H1 (cell line): ENCODE measurements around the gene TMEM92. TPM values are rescaled to one million over a fixed set of nuclear protein-coding genes. Genes with fewer than 3 reads are reported as not detected.

ENCODE experiments used
- CTCF ChIA-PET: fragments of 300-600 bp; sonication (Branson Sonifier 250); formaldehyde crosslinking; loops from one replicate; lab custom pipeline; 2021; ENCODE audit not compliant: partially characterized antibody; lab: Charles Lee
- POLR2A ChIA-PET: fragments of 300-600 bp; sonication (Branson Sonifier 250); formaldehyde crosslinking; loops from one replicate; lab custom pipeline; 2021; ENCODE audit warnings: inconsistent platforms; ENCODE audit not compliant: partially characterized antibody; lab: Charles Lee
- DNase-seq, 2 experiments: peaks; one replicate each; pipeline versions ENCODE4 v3.0.0 to v3.0.0-alpha.2; 2010 to 2022; ENCODE audit warnings: low spot score in 2 of 2, low read depth in 1 of 2, mixed read lengths in 1 of 2
- FAIRE-seq: peaks from 2 replicates; lab custom pipeline; 2011; peaks lifted over from hg19 to GRCh38; lab: Jason Lieb, UNC
- H2AFZ ChIP-seq: 2 replicates; pipeline ENCODE4 v1.8.1; 2012; ENCODE audit warnings: low read length, inconsistent platforms
- H2AK5ac ChIP-seq: 2 replicates; pipeline ENCODE4 v1.6.1; 2013; ENCODE audit warnings: low read depth, low read length
- H2BK120ac ChIP-seq: replicated peaks from 2 replicates; pipeline ENCODE3; 2013; ENCODE audit warnings: low read depth, low read length, inconsistent platforms
- H2BK12ac ChIP-seq: 2 replicates; pipeline ENCODE4 v1.6.1; 2013; ENCODE audit warnings: low read depth, low read length
- H2BK15ac ChIP-seq: 2 replicates; pipeline ENCODE4 v1.6.1; 2013; ENCODE audit warnings: low read length
- H2BK20ac ChIP-seq: 2 replicates; pipeline ENCODE4 v1.6.1; 2013; ENCODE audit warnings: low read length
- H2BK5ac ChIP-seq: 2 replicates; pipeline ENCODE4 v1.6.1; 2013; ENCODE audit warnings: low read depth, low read length
- H3K14ac ChIP-seq: 2 replicates; pipeline ENCODE4 v1.6.1; 2013; ENCODE audit warnings: inconsistent platforms; ENCODE audit not compliant: insufficient read length
- H3K18ac ChIP-seq: 2 replicates; pipeline ENCODE4 v1.6.1; 2013; ENCODE audit warnings: low read length; ENCODE audit errors: extremely low read depth
- H3K23ac ChIP-seq: 2 replicates; pipeline ENCODE4 v1.6.1; 2013; ENCODE audit warnings: inconsistent platforms; ENCODE audit not compliant: insufficient read length
- H3K23me2 ChIP-seq: 2 replicates; pipeline ENCODE4 v1.6.1; 2013; ENCODE audit warnings: low read depth, low read length
- H3K27ac ChIP-seq: 2 replicates; pipeline ENCODE4 v1.6.1; 2011; ENCODE audit warnings: low read depth, low read length, inconsistent platforms
- H3K27me3 ChIP-seq, 4 experiments: replicated peaks in 1 of 4; 1 replicate in 1 of 4; 2 replicates in 3 of 4; pipeline versions ENCODE4 v1.6.1 to v1.8.1; 2011 to 2013; ENCODE audit warnings: low read length in 3 of 4, mild to moderate bottlenecking in 3 of 4, inconsistent platforms in 2 of 4, mixed read lengths in 2 of 4, moderate library complexity in 1 of 4; ENCODE audit not compliant: control insufficient read depth in 3 of 4, insufficient read depth in 3 of 4; ENCODE audit errors: extremely low read depth in 1 of 4
- H3K36me3 ChIP-seq, 4 experiments: 2 replicates each; pipeline versions ENCODE4 v1.6.1 to v1.8.1; 2011 to 2013; ENCODE audit warnings: mild to moderate bottlenecking in 4 of 4, low read length in 3 of 4, moderate library complexity in 2 of 4, control low read depth in 1 of 4, inconsistent platforms in 1 of 4; ENCODE audit not compliant: insufficient read depth in 4 of 4, control insufficient read depth in 2 of 4
- H3K4ac ChIP-seq: replicated peaks from 2 replicates; pipeline ENCODE3; 2013; ENCODE audit warnings: low read length, low read depth, mixed read lengths, inconsistent platforms; ENCODE audit not compliant: insufficient read length
- H3K4me1 ChIP-seq, 4 experiments: replicated peaks in 1 of 4; 1 replicate in 1 of 4; 2 replicates in 3 of 4; pipeline versions ENCODE4 v1.6.1 to v1.8.1; 2011 to 2013; ENCODE audit warnings: low read length in 3 of 4, inconsistent platforms in 2 of 4, mixed read lengths in 1 of 4; ENCODE audit not compliant: insufficient read depth in 4 of 4, control insufficient read depth in 3 of 4
- H3K4me2 ChIP-seq, 2 experiments: 2 replicates each; pipeline versions ENCODE4 v1.6.1 to v1.8.1; 2011 to 2013; ENCODE audit warnings: low read depth in 2 of 2, low read length in 2 of 2, control low read depth in 1 of 2, inconsistent platforms in 1 of 2, mild to moderate bottlenecking in 1 of 2; ENCODE audit not compliant: insufficient read depth in 1 of 2
- H3K4me3 ChIP-seq, 4 experiments: fragments of 200-600, 300-600 bp in 1 of 4; sonication (generic), shearing (Covaris generic), sonication (Bioruptor Twin) in 1 of 4; 2 replicates each; pipeline versions ENCODE4 v1.5.1 to v1.8.1; 2011 to 2016; ENCODE audit warnings: low read length in 4 of 4, low read depth in 3 of 4, control low read depth in 2 of 4, inconsistent platforms in 2 of 4, mild to moderate bottlenecking in 2 of 4, mixed read lengths in 1 of 4, moderate library complexity in 1 of 4; ENCODE audit not compliant: insufficient read depth in 2 of 4; ENCODE audit errors: extremely low read depth in 1 of 4
- H3K56ac ChIP-seq: replicated peaks from 2 replicates; pipeline ENCODE3; 2013; ENCODE audit warnings: low read depth, mild to moderate bottlenecking, mixed read lengths, low read length, inconsistent platforms; ENCODE audit not compliant: insufficient read length
- H3K79me1 ChIP-seq: 2 replicates; pipeline ENCODE4 v1.6.1; 2013; ENCODE audit warnings: low read depth, low read length, control low read depth
- H3K79me2 ChIP-seq, 2 experiments: 2 replicates each; pipeline versions ENCODE4 v1.6.1 to v1.8.1; 2012 to 2013; ENCODE audit warnings: low read length in 2 of 2, mild to moderate bottlenecking in 2 of 2, inconsistent platforms in 1 of 2; ENCODE audit not compliant: insufficient read depth in 2 of 2, control insufficient read depth in 1 of 2
- H3K9ac ChIP-seq, 4 experiments: replicated peaks in 1 of 4; 1 replicate in 1 of 4; 2 replicates in 3 of 4; pipeline versions ENCODE4 v1.6.1 to v1.8.1; 2011 to 2013; ENCODE audit warnings: low read depth in 3 of 4, low read length in 3 of 4, control low read depth in 2 of 4, mild to moderate bottlenecking in 2 of 4, moderate library complexity in 2 of 4, inconsistent platforms in 1 of 4; ENCODE audit errors: extremely low read depth in 1 of 4
- H3K9me3 ChIP-seq, 2 experiments: 2 replicates each; pipeline versions ENCODE4 v1.6.1 to v1.8.1; 2012 to 2013; ENCODE audit warnings: mild to moderate bottlenecking in 2 of 2, moderate library complexity in 2 of 2, control low read depth in 1 of 2, inconsistent platforms in 1 of 2, low read depth in 1 of 2, low read length in 1 of 2, mixed read lengths in 1 of 2; ENCODE audit not compliant: insufficient read depth in 2 of 2
- H4K20me1 ChIP-seq, 2 experiments: replicated peaks in 1 of 2; 2 replicates each; pipeline versions ENCODE3 to v1.8.1; 2011 to 2013; ENCODE audit warnings: inconsistent platforms in 2 of 2, low read length in 2 of 2, mild to moderate bottlenecking in 1 of 2; ENCODE audit not compliant: insufficient read depth in 2 of 2, control insufficient read depth in 1 of 2
- H4K5ac ChIP-seq: 2 replicates; pipeline ENCODE4 v1.6.1; 2013; ENCODE audit warnings: low read length, low read depth, mixed read lengths, inconsistent platforms; ENCODE audit not compliant: insufficient read length
- H4K8ac ChIP-seq: 2 replicates; pipeline ENCODE4 v1.8.0; 2013; ENCODE audit warnings: mild to moderate bottlenecking, moderate library complexity, low read length, inconsistent platforms; ENCODE audit not compliant: insufficient read depth; ENCODE audit errors: extremely low read depth
- H4K91ac ChIP-seq: replicated peaks from 2 replicates; pipeline ENCODE3; 2013; ENCODE audit warnings: low read length, mixed read lengths, inconsistent platforms; ENCODE audit not compliant: insufficient read length
- ASH2L ChIP-seq: fragments of 200-600, 300-600 bp; sonication (generic); IDR thresholded peaks from one replicate; pipeline ENCODE4 v1.7.1; 2017; ENCODE audit warnings: low read length
- CREB1 ChIP-seq: IDR thresholded peaks from 2 replicates; pipeline ENCODE4 v1.6.1; 2012; ENCODE audit warnings: inconsistent platforms
- CTCF ChIP-seq, 3 experiments: IDR thresholded peaks; 1 replicate in 2 of 3; 2 replicates in 1 of 3; pipeline versions ENCODE4 v1.5.1 to v1.6.1; 2011; ENCODE audit warnings: low read length in 3 of 3, mild to moderate bottlenecking in 3 of 3, inconsistent platforms in 2 of 3, low read depth in 1 of 3, moderate library complexity in 1 of 3; ENCODE audit not compliant: insufficient read depth in 1 of 3; ENCODE audit errors: control extremely low read depth in 1 of 3
- EZH2 ChIP-seq: fragments of 200-600 bp; sonication (generic); IDR thresholded peaks from 2 replicates; pipeline ENCODE4 v1.7.1; 2012; ENCODE audit warnings: low read depth, mild to moderate bottlenecking, moderate library complexity, low read length, inconsistent platforms; ENCODE audit not compliant: severe bottlenecking
- GABPA ChIP-seq: IDR thresholded peaks from 2 replicates; pipeline ENCODE4 v1.6.1; 2011; ENCODE audit warnings: mild to moderate bottlenecking, low read length, moderate library complexity, borderline replicate concordance; ENCODE audit not compliant: insufficient read depth
- RAD21 ChIP-seq, 2 experiments: IDR thresholded peaks in 1 of 2; conservative IDR thresholded peaks in 1 of 2; 2 replicates each; pipeline ENCODE4 v1.6.1; 2011; ENCODE audit warnings: low read depth in 2 of 2, low read length in 2 of 2, improper control_type of control experiment in 1 of 2, inconsistent platforms in 1 of 2, mild to moderate bottlenecking in 1 of 2, moderate library complexity in 1 of 2
- ZNF274 ChIP-seq: IDR thresholded peaks from 2 replicates; pipeline ENCODE4 v1.7.0; 2012; ENCODE audit warnings: low read length, borderline replicate concordance; ENCODE audit errors: extremely low read depth
- WGBS, 2 experiments: shearing (Covaris generic) in 1 of 2; methylation state at CpG; one replicate each; pipeline versions ENCODE4 v1.1.6 to v1.1.7; 2013 to 2015; ENCODE audit warnings: low lambda C conversion rate in 2 of 2, mixed read lengths in 2 of 2, inconsistent platforms in 1 of 2, low coverage in 1 of 2, missing lambda C conversion rate in 1 of 2; ENCODE audit not compliant: insufficient replicate concordance in 2 of 2, insufficient coverage in 1 of 2, insufficient read length in 1 of 2; ENCODE audit errors: extremely low coverage in 1 of 2, missing lambda C conversion rate in 1 of 2; 5-methylcytosine and 5-hydroxymethylcytosine counted together
- polyA plus RNA-seq, 7 experiments: library from polyadenylated mRNA; depleted of rRNA in 3 of 7; stranded (reverse) in 5 of 7; unstranded in 2 of 7; fragments of >200 nt in 5 of 7; fragments of 200-250 nt in 2 of 7; gene quantifications; 1 replicate in 5 of 7; 2 replicates in 1 of 7; 4 replicates in 1 of 7; pipeline versions ENCODE4 v1.2.1 to v1.2.3, GENCODE V29; 2011 to 2013; ENCODE audit warnings: missing spikeins in 2 of 7, mixed read lengths in 2 of 7
- total RNA-seq: library from RNA; stranded (reverse); fragmentation: NEBNext Ultra II Directional; extraction: Animal tissue kit (Norgen Biotek cat#: 25700); gene quantifications from 2 replicates; pipeline ENCODE4 v1.2.1, GENCODE V29; 2021

Gene TMEM92
- total and polyA plus RNA-seq, 2 of the 8 experiments (the other 6 are each of a cell fraction or from before 2014, with no cell fraction given): 11.9 to 24.8 TPM

DNA sequence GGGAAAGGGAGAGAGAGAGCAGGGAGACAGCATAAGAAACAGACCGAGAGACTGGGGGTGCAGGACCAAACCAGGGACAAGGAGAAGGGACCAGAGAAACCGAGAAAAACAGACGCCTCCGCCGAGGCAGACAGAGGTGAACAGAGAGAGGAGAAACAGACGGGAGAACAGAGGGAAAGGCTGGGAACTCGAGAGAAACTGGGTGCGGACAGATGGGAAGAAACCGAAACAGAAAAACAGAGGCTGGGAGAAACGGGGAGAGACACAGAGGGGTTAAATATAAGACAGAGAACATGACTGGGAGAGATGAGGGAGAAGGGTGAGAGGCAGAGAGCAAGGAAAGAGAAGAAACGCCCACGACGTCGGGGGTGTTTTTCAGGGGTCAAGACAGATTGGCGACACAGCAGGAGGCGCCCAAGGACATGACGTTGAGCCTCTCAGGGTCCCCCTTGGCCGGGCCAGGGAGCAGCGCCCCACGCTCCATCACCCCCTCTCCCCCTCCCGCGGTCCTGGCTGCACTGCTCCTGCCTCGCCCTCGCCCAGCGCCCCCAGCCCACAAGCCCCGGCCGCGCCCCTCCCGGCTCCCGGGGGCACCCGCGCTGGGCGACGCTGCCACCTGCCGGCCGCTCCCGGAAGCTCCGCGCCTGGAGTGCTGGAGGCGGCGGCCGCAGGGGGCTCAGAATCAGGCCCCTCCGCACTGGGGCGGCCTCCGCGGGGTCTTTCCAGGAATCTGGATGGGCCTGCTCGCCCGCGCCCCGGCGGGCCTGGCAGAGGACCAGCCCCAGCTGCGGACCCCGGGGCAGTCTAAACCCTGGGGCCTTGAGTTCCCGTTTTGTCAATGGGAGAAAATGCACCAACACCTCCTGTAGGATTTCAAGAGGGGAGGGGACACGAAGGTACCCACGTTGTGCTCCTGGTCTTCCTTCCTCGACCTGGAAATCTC is 1.3 kb upstream of the TMEM92 start:
- H2BK20ac ChIP-seq: no peak overlapping the region
- peaks cover 2 to 32% (median 22%) of the 10 kb centered on the region in 4 experiments for H3K4me1 ChIP-seq
- H3K4me2 ChIP-seq: peak overlapping the region; percentile 78 to 91
- H3K56ac ChIP-seq: no peak overlapping the region
- H3K9ac ChIP-seq: no peak overlapping the region
- no peak overlapping the region for H3K18ac ChIP-seq
- peak overlapping the region; percentile 82 for H2AFZ ChIP-seq
- DNase-seq (peak in 1 of 2 experiments; percentile 95), FAIRE-seq (no peak)
- peak overlapping the region; percentile 58; the same call in 1 of the 2 replicates for H4K8ac ChIP-seq
- H3K23ac ChIP-seq: no peak overlapping the region
- ChIA-PET POLR2A (interaction anchor here (0.6 to 3.2 kb wide), 6 partner anchors 21 to 95 kb away, joined by 3 to 22 read pairs (median 4); partner anchors contain the start of gene COL1A1), CTCF (interaction anchor here (0.5 to 41.5 kb wide), 23 partner anchors 8 to 946 kb away, joined by 3 to 1349 read pairs (median 5); partner anchors contain the start of gene COL1A1)
- no peaks in the 10 kb centered on the region for H4K20me1 ChIP-seq
- H3K36me3 ChIP-seq: no peaks in the 10 kb centered on the region
- no peak overlapping the region; the same call in 1 of the 2 replicates for H2AK5ac ChIP-seq
- no peak overlapping the region for H2BK5ac ChIP-seq
- no peak overlapping the region for H3K4ac ChIP-seq
- H2BK15ac ChIP-seq: no peak overlapping the region
- WGBS, 2 experiments: 14% methylated on average over 32 of the region's 57 CpGs; no CpG with 5 or more reads in 1 of the 2 experiments
- H3K14ac ChIP-seq: no peak overlapping the region
- H3K79me2 ChIP-seq: no peaks in the 10 kb centered on the region; a peak in 1 of 4 replicates
- H3K27me3 ChIP-seq: peaks cover 0 to 12% (median 5%) of the 10 kb centered on the region in 4 experiments; a peak in 3 of 7 replicates
- no peak overlapping the region for H4K91ac ChIP-seq
- peak overlapping the region; percentile 17 to 55 (median 30) for H3K4me3 ChIP-seq
- H3K79me1 ChIP-seq: peaks cover 2% of the 10 kb centered on the region; the same call in 1 of the 2 replicates
- H3K27ac ChIP-seq: no peak overlapping the region
- H2BK12ac ChIP-seq: peak overlapping the region; percentile 7; the same call in 1 of the 2 replicates
- H4K5ac ChIP-seq: no peak overlapping the region
- peaks cover 4% of the 10 kb centered on the region; the same call in 1 of the 2 replicates for H3K23me2 ChIP-seq
- H3K9me3 ChIP-seq: no peaks in the 10 kb centered on the region
- no peak overlapping the region for H2BK120ac ChIP-seq
- TF ChIP-seq CTCF (IDR thresholded peaks at IDR 0.05; ENCODE audit: control extremely low read depth in 1 of 3, insufficient read depth in 1 of 3, low read depth in 1 of 3, low read length in 3 of 3) (peak; percentile 67 to 97 (median 72)), ASH2L (peak; percentile 36), GABPA (peak; percentile 58; the same call in 1 of the 2 replicates), RAD21 (IDR thresholded peaks at IDR 0.05 in 1 of 2, conservative IDR thresholded peaks at IDR 0.05 in 1 of 2; ENCODE audit: low read depth in 2 of 2, low read length in 2 of 2) (peak; percentile 71 to 92), CREB1 (no peak), EZH2 (no peak), ZNF274 (no peak)
